AG09319 (cell line): ENCODE measurements around the gene KLK11.

ENCODE experiments used
- DNase-seq: peaks from one replicate; pipeline ENCODE4 v3.0.0-alpha.2; 2010; ENCODE audit warnings: low read depth; ENCODE audit errors: extremely low read depth
- CTCF ChIP-seq: IDR thresholded peaks from 2 replicates; pipeline ENCODE4 v1.5.1; 2011; ENCODE audit warnings: low read depth, mild to moderate bottlenecking, inconsistent platforms, low read length, moderate library complexity

KLK11 gene

GRCh38 chr19:51026554-51026831 lies at the start of gene KLK11:
Gene KLK11 (minus strand): TSS chr19:51026616. CDS start chr19:51025631, 985 bp downstream.
- DNase-seq, result no peak

GRCh38 chr19:51075998-51076397 lies 49.6 kb upstream of the KLK11 start:
- no peak for TF ChIP-seq CTCF
- DNase-seq, result no peak

More at GRCh38 chr19:51026554-51026831, at the start of gene KLK11:
- no peak for TF ChIP-seq CTCF

- no peak for TF ChIP-seq CTCF
- DNase-seq, result no peak
Measured at GRCh38 chr19:51071095-51071405, 44.6 kb upstream of the KLK11 start.

GRCh38 chr19:51070334-51071094 lies 44.1 kb upstream of the KLK11 start:
- DNase-seq, result no peak

GRCh38 chr19:51066393-51067186 lies 40.2 kb upstream of the KLK11 start:
- TF ChIP-seq CTCF, result no peak
- no peak for DNase-seq

More at GRCh38 chr19:51070334-51071094, 44.1 kb upstream of the KLK11 start:
- TF ChIP-seq CTCF, result no peak

- TF ChIP-seq CTCF, result no peak
- DNase-seq, result no peak
Measured at GRCh38 chr19:51065221-51065960, 39.0 kb upstream of the KLK11 start.
